IMR-90 (cell line): Measurements from ENCODE around the gene YPEL1. TPM values are rescaled to one million over a fixed set of nuclear protein-coding genes. Genes with fewer than 3 reads are reported as not detected.

Experiments
- ATAC-seq: fragments of 200-7000 bp; cut with Tn5 transposase; 2 replicates; pipeline ENCODE4 v1.9.1; 2020; ENCODE audit warnings: low read depth, mild to moderate bottlenecking, moderate library complexity
- BruUV-seq: library from RNA; stranded (reverse); fragments of 400-500 nt; replicated peaks from 2 replicates; lab custom pipeline; 2021; lab: Mats Ljungman, UMichigan
- CTCF ChIA-PET: fragments of 300-600 bp; formaldehyde crosslinking; extraction: SDS; loops from one replicate; lab custom pipeline; 2021; ENCODE audit warnings: antibody characterized with exemption; lab: Yijun Ruan, JAX
- POLR2A ChIA-PET: fragments of 300-600 bp; sonication (Branson Sonifier 250); formaldehyde crosslinking; loops from one replicate; lab custom pipeline; 2022; ENCODE audit warnings: antibody characterized with exemption; ENCODE audit not compliant: unreplicated experiment; lab: Charles Lee
- DNase-seq: peaks from one replicate; pipeline ENCODE4 v3.0.0; 2013
- H2AFZ ChIP-seq: replicated peaks from 2 replicates; pipeline ENCODE3; 2013; ENCODE audit warnings: low read length, mild to moderate bottlenecking; ENCODE audit not compliant: poor library complexity
- H2AK5ac ChIP-seq: 2 replicates; pipeline ENCODE4 v1.6.1; 2013; ENCODE audit warnings: low read depth, low read length, inconsistent platforms
- H2AK9ac ChIP-seq: replicated peaks from 2 replicates; pipeline ENCODE3; 2013; ENCODE audit warnings: mild to moderate bottlenecking, low read depth, low read length, moderate library complexity; ENCODE audit not compliant: poor library complexity
- H2BK120ac ChIP-seq: 2 replicates; pipeline ENCODE4 v1.6.1; 2013; ENCODE audit warnings: low read depth, low read length, inconsistent platforms
- H2BK15ac ChIP-seq: 3 replicates; pipeline ENCODE4 v1.6.1; 2013; ENCODE audit warnings: low read depth, low read length, inconsistent platforms
- H2BK20ac ChIP-seq: 2 replicates; pipeline ENCODE4 v1.6.1; 2013; ENCODE audit warnings: low read depth, mild to moderate bottlenecking, inconsistent platforms, low read length, moderate library complexity
- H2BK5ac ChIP-seq: 2 replicates; pipeline ENCODE4 v1.6.1; 2013; ENCODE audit warnings: mild to moderate bottlenecking, low read depth, low read length, inconsistent platforms; ENCODE audit not compliant: poor library complexity, severe bottlenecking
- H3K14ac ChIP-seq: replicated peaks from 2 replicates; pipeline ENCODE4 v1.6.1; 2013; ENCODE audit warnings: low read depth, low read length, inconsistent platforms
- H3K18ac ChIP-seq: 2 replicates; pipeline ENCODE4 v1.6.1; 2013; ENCODE audit warnings: low read depth, low read length, control low read depth
- H3K23ac ChIP-seq: 2 replicates; pipeline ENCODE4 v1.6.1; 2013; ENCODE audit warnings: low read depth, low read length, inconsistent platforms
- H3K27ac ChIP-seq: 2 replicates; pipeline ENCODE4 v1.5.1; 2013; ENCODE audit warnings: mild to moderate bottlenecking, control low read depth, low read length; ENCODE audit not compliant: insufficient read depth
- H3K27me3 ChIP-seq: 2 replicates; pipeline ENCODE4 v1.6.1; 2013; ENCODE audit warnings: low read length; ENCODE audit not compliant: control insufficient read depth, insufficient read depth
- H3K36me3 ChIP-seq: 2 replicates; pipeline ENCODE4 v1.6.1; 2013; ENCODE audit warnings: low read length, mixed read lengths; ENCODE audit not compliant: control insufficient read depth, insufficient read depth
- H3K4ac ChIP-seq: 2 replicates; pipeline ENCODE4 v1.6.1; 2013; ENCODE audit warnings: low read depth, low read length, inconsistent platforms
- H3K4me1 ChIP-seq: 2 replicates; pipeline ENCODE4 v1.6.1; 2013; ENCODE audit warnings: low read length, mixed read lengths; ENCODE audit not compliant: control insufficient read depth, insufficient read depth
- H3K4me2 ChIP-seq: 2 replicates; pipeline ENCODE4 v1.6.1; 2013; ENCODE audit warnings: low read depth, mild to moderate bottlenecking, control low read depth, low read length, moderate library complexity
- H3K4me3 ChIP-seq: 2 replicates; pipeline ENCODE4 v1.5.1; 2013; ENCODE audit warnings: low read depth, mild to moderate bottlenecking, control low read depth, low read length, moderate library complexity; ENCODE audit not compliant: insufficient read depth
- H3K56ac ChIP-seq: 2 replicates; pipeline ENCODE4 v1.6.1; 2013; ENCODE audit warnings: low read length, inconsistent platforms; ENCODE audit not compliant: insufficient read depth; ENCODE audit errors: extremely low read depth
- H3K79me1 ChIP-seq, 2 experiments: 2 replicates each; pipeline ENCODE4 v1.6.1; 2013; ENCODE audit warnings: low read length in 2 of 2, inconsistent platforms in 1 of 2, low read depth in 1 of 2
- H3K9ac ChIP-seq: 2 replicates; pipeline ENCODE4 v1.6.1; 2013; ENCODE audit warnings: low read depth, low read length, control low read depth
- H3K9me1 ChIP-seq: 2 replicates; pipeline ENCODE4 v1.6.1; 2013; ENCODE audit warnings: low read length, inconsistent platforms; ENCODE audit not compliant: insufficient read depth
- H3K9me3 ChIP-seq: 2 replicates; pipeline ENCODE4 v1.6.1; 2013; ENCODE audit warnings: low read length; ENCODE audit not compliant: control insufficient read depth, insufficient read depth
- H4K20me1 ChIP-seq: 2 replicates; pipeline ENCODE4 v1.6.1; 2013; ENCODE audit warnings: low read length, inconsistent platforms; ENCODE audit not compliant: insufficient read depth
- H4K5ac ChIP-seq: 2 replicates; pipeline ENCODE4 v1.6.1; 2013; ENCODE audit warnings: mild to moderate bottlenecking, low read depth, low read length, control low read depth
- H4K8ac ChIP-seq, 2 experiments: 2 replicates each; pipeline ENCODE4 v1.6.1; 2013; ENCODE audit warnings: low read depth in 2 of 2, low read length in 2 of 2, control low read depth in 1 of 2, inconsistent platforms in 1 of 2
- H4K91ac ChIP-seq: 2 replicates; pipeline ENCODE4 v1.6.1; 2013; ENCODE audit warnings: low read depth, low read length, inconsistent platforms; ENCODE audit not compliant: insufficient read depth
- CHD1 ChIP-seq: IDR thresholded peaks from 2 replicates; pipeline ENCODE4 v1.6.1; 2012; ENCODE audit warnings: low read depth, low read length, improper control_type of control experiment
- CTCF ChIP-seq: conservative IDR thresholded peaks from 2 replicates; pipeline ENCODE4 v1.5.1; 2012; ENCODE audit warnings: mild to moderate bottlenecking, low read depth, low read length, improper control_type of control experiment
- ELK1 ChIP-seq: fragments of 150-350 bp; IDR thresholded peaks from 2 replicates; pipeline ENCODE4 v1.6.1; 2016; ENCODE audit warnings: low read depth, mild to moderate bottlenecking, low read length, moderate library complexity, borderline replicate concordance
- FOS ChIP-seq: fragments of 150-350 bp; IDR thresholded peaks from 2 replicates; pipeline ENCODE4 v1.6.1; 2016; ENCODE audit warnings: low read depth, low read length
- MAFK ChIP-seq: IDR thresholded peaks from 2 replicates; pipeline ENCODE4 v1.6.1; 2012; ENCODE audit warnings: low read depth, low read length, improper control_type of control experiment
- MAZ ChIP-seq: IDR thresholded peaks from 2 replicates; pipeline ENCODE4 v1.6.1; 2012; ENCODE audit warnings: low read depth, mild to moderate bottlenecking, low read length, improper control_type of control experiment, moderate library complexity, borderline replicate concordance
- NFE2L2 ChIP-seq: fragments of 150-350 bp; IDR thresholded peaks from 2 replicates; pipeline ENCODE4 v1.6.1; 2016; ENCODE audit warnings: low read depth, mild to moderate bottlenecking, low read length
- POLR2A ChIP-seq: IDR thresholded peaks from 2 replicates; pipeline ENCODE4 v1.6.1; 2012; ENCODE audit warnings: mild to moderate bottlenecking, low read depth, low read length
- RCOR1 ChIP-seq: IDR thresholded peaks from 2 replicates; pipeline ENCODE4 v1.6.1; 2012; ENCODE audit warnings: mild to moderate bottlenecking, low read length, improper control_type of control experiment; ENCODE audit not compliant: insufficient replicate concordance
- USF2 ChIP-seq: fragments of 150-350 bp; IDR thresholded peaks from 2 replicates; pipeline ENCODE4 v1.6.1; 2017; ENCODE audit warnings: mild to moderate bottlenecking, antibody characterized with exemption, low read length, low read depth
- WGBS, 2 experiments: methylation state at CpG; one replicate each; pipeline versions ENCODE4 v1.1.5 to v1.1.7; 2013; ENCODE audit warnings: missing lambda C conversion rate in 2 of 2; ENCODE audit not compliant: insufficient read length in 1 of 2; ENCODE audit errors: extremely low coverage in 2 of 2; 5-methylcytosine and 5-hydroxymethylcytosine counted together
- dilution Hi-C: fragments of 300-500 bp; cut with HindIII; formaldehyde crosslinking; loops from one replicate; pipeline ENCODE4 v1.14.3; 2018; ENCODE audit warnings: low sequenced_read_pairs; ENCODE audit not compliant: unreplicated experiment
- in situ Hi-C: fragments of 300-500 bp; cut with MboI; formaldehyde crosslinking; loops from 3 replicates; pipeline ENCODE4 v1.14.3; 2019; ENCODE audit warnings: low sequenced_read_pairs, inconsistent platforms, mixed read lengths
- intact Hi-C: fragments of 100-400 bp; cut with micrococcal nuclease; formaldehyde crosslinking; loops from 2 replicates; pipeline ENCODE4 v1.10.0; 2022
- polyA plus RNA-seq, 3 experiments: library from polyadenylated mRNA; depleted of rRNA; stranded (reverse); fragments of >200 nt; gene quantifications; 2 replicates each; pipeline ENCODE4 v1.2.3, GENCODE V29; 2012; ENCODE audit warnings: low replicate concordance in 1 of 3
- total RNA-seq: library from RNA; depleted of rRNA; stranded (reverse); fragments of >200 nt; gene quantifications from 2 replicates; pipeline ENCODE4 v1.2.3, GENCODE V29; 2012

The YPEL1 gene
- total and polyA plus RNA-seq, 2 of the 4 experiments (the other 2 are of a cell fraction) = 0.72 to 1.3 TPM

GRCh38 chr22:21660904-21661303, 74.7 kb downstream of the YPEL1 start:
- Histone ChIP-seq H4K20me1 (no peaks in the 10 kb centered on the region; the same call in 1 of the 2 replicates), H3K18ac (no peak overlapping the region), H2BK20ac (no peak overlapping the region), H4K8ac (no peak overlapping the region), H3K9ac (no peak overlapping the region), H3K36me3 (no peaks in the 10 kb centered on the region), H3K4me1 (no peaks in the 10 kb centered on the region; the same call in 1 of the 2 replicates), H3K4me3 (no peak overlapping the region), H4K91ac (no peak overlapping the region), H2AFZ (no peak overlapping the region), H2AK9ac (no peak overlapping the region), H3K14ac (no peak overlapping the region), H3K79me1 (peaks cover 0 to 3% of the 10 kb centered on the region in 2 experiments; a peak in 1 of 4 replicates), H2AK5ac (no peak overlapping the region), H2BK120ac (no peak overlapping the region), H3K27ac (no peak overlapping the region), H3K56ac (no peak overlapping the region), H3K4ac (no peak overlapping the region), H2BK5ac (no peak overlapping the region), H3K27me3 (peaks cover 4% of the 10 kb centered on the region; the same call in 1 of the 2 replicates), H3K9me1 (peaks cover 6% of the 10 kb centered on the region), H3K9me3 (no peaks in the 10 kb centered on the region), H2BK15ac (no peak overlapping the region), H3K4me2 (no peak overlapping the region), H4K5ac (no peak overlapping the region), H3K23ac (no peak overlapping the region)
- in situ Hi-C loops = no loop called here
- ChIA-PET CTCF (no interaction called here), POLR2A (no interaction called here)
- DNase-seq (no peak), ATAC-seq (no peak)
- intact Hi-C loops = no loop called here
- dilution Hi-C loops = no loop called here
- no TSS peak for BruUV-seq
- TF ChIP-seq POLR2A (no peak), NFE2L2 (no peak), MAFK (no peak), RCOR1 (no peak), ELK1 (no peak), FOS (no peak), MAZ (no peak), CTCF (no peak), CHD1 (no peak), USF2 (no peak)
- 87% methylated on average over 3 of the region's 7 CpGs; no CpG with 5 or more reads in 1 of the 2 experiments for WGBS, 2 experiments
